H9 (cell line): Measurements from ENCODE around the gene PISD. TPM values are rescaled to one million over a fixed set of nuclear protein-coding genes. Genes with fewer than 3 reads are reported as not detected.

ENCODE experiments used
- DNase-seq: peaks from one replicate; pipeline ENCODE4 v3.0.0-alpha.2; 2017
- H2AFZ ChIP-seq: one replicate; pipeline ENCODE4 v1.6.1; 2013; ENCODE audit warnings: mild to moderate bottlenecking, low read length, control low read depth, moderate library complexity
- H2AK5ac ChIP-seq: 2 replicates; pipeline ENCODE4 v1.6.1; 2013; ENCODE audit warnings: low read length, control low read depth, mixed read lengths; ENCODE audit not compliant: insufficient read length
- H2BK120ac ChIP-seq: one replicate; pipeline ENCODE4 v1.6.1; 2013; ENCODE audit warnings: low read depth, mild to moderate bottlenecking, low read length, control low read depth, inconsistent platforms; ENCODE audit not compliant: poor library complexity, severe bottlenecking
- H2BK12ac ChIP-seq: 2 replicates; pipeline ENCODE4 v1.6.1; 2013; ENCODE audit warnings: low read length, control low read depth, mixed read lengths, low read depth; ENCODE audit not compliant: insufficient read length
- H2BK15ac ChIP-seq: 2 replicates; pipeline ENCODE4 v1.6.1; 2013; ENCODE audit warnings: low read depth, low read length, control low read depth
- H2BK20ac ChIP-seq: one replicate; pipeline ENCODE4 v1.6.1; 2013; ENCODE audit warnings: low read depth, mild to moderate bottlenecking, low read length, control low read depth, inconsistent platforms; ENCODE audit not compliant: poor library complexity, severe bottlenecking
- H2BK5ac ChIP-seq: 2 replicates; pipeline ENCODE4 v1.6.1; 2013; ENCODE audit warnings: low read length, control low read depth, mixed read lengths; ENCODE audit not compliant: insufficient read length
- H3K14ac ChIP-seq: 2 replicates; pipeline ENCODE4 v1.6.1; 2013; ENCODE audit warnings: low read length, control low read depth; ENCODE audit not compliant: insufficient read depth
- H3K18ac ChIP-seq: 2 replicates; pipeline ENCODE4 v1.6.1; 2013; ENCODE audit warnings: low read depth, mild to moderate bottlenecking, mixed read lengths, low read length, control low read depth; ENCODE audit not compliant: insufficient read length
- H3K23ac ChIP-seq: 2 replicates; pipeline ENCODE4 v1.6.1; 2013; ENCODE audit warnings: low read length, control low read depth, mixed read lengths, low read depth; ENCODE audit not compliant: insufficient read length
- H3K23me2 ChIP-seq: 2 replicates; pipeline ENCODE4 v1.6.1; 2013; ENCODE audit warnings: low read depth, mild to moderate bottlenecking, mixed read lengths, low read length, control low read depth; ENCODE audit not compliant: insufficient read length, poor library complexity, severe bottlenecking
- H3K27ac ChIP-seq: 2 replicates; pipeline ENCODE4 v1.5.1; 2013; ENCODE audit warnings: low read length, control low read depth, mixed read lengths, low read depth; ENCODE audit not compliant: insufficient read length
- H3K27me3 ChIP-seq: 2 replicates; pipeline ENCODE4 v1.6.1; 2013; ENCODE audit warnings: low read length, control low read depth, inconsistent platforms; ENCODE audit not compliant: insufficient read depth
- H3K4ac ChIP-seq: 2 replicates; pipeline ENCODE4 v1.6.1; 2013; ENCODE audit warnings: low read depth, mild to moderate bottlenecking, control low read depth, inconsistent platforms, low read length, moderate library complexity
- H3K4me1 ChIP-seq: 2 replicates; pipeline ENCODE4 v1.6.1; 2013; ENCODE audit warnings: low read length, control low read depth, inconsistent platforms; ENCODE audit not compliant: insufficient read depth
- H3K4me2 ChIP-seq: 2 replicates; pipeline ENCODE4 v1.6.1; 2013; ENCODE audit warnings: low read length, control low read depth, mixed read lengths; ENCODE audit not compliant: insufficient read length, insufficient read depth
- H3K56ac ChIP-seq: 2 replicates; pipeline ENCODE4 v1.6.1; 2013; ENCODE audit warnings: low read depth, mild to moderate bottlenecking, mixed read lengths, low read length, control low read depth; ENCODE audit not compliant: insufficient read length
- H3K79me1 ChIP-seq: 2 replicates; pipeline ENCODE4 v1.6.1; 2013; ENCODE audit warnings: low read depth, mild to moderate bottlenecking, moderate library complexity, low read length, control low read depth, inconsistent platforms; ENCODE audit not compliant: insufficient read depth, poor library complexity, severe bottlenecking
- H3K79me2 ChIP-seq: 2 replicates; pipeline ENCODE4 v1.6.1; 2013; ENCODE audit warnings: low read length, control low read depth, inconsistent platforms; ENCODE audit not compliant: insufficient read depth
- H3K9ac ChIP-seq: 2 replicates; pipeline ENCODE4 v1.6.1; 2013; ENCODE audit warnings: low read length, control low read depth, mixed read lengths; ENCODE audit not compliant: insufficient read length; ENCODE audit errors: extremely low read depth
- H3K9me3 ChIP-seq: one replicate; pipeline ENCODE4 v1.6.1; 2013; ENCODE audit warnings: low read depth, low read length, inconsistent platforms; ENCODE audit not compliant: control insufficient read depth
- H3T11ph ChIP-seq: one replicate; pipeline ENCODE4 v1.6.1; 2013; ENCODE audit warnings: mild to moderate bottlenecking, low read length, control low read depth, inconsistent platforms
- H4K20me1 ChIP-seq: one replicate; pipeline ENCODE4 v1.6.1; 2013; ENCODE audit not compliant: control insufficient read depth, insufficient read length, insufficient read depth
- H4K5ac ChIP-seq: 2 replicates; pipeline ENCODE4 v1.6.1; 2013; ENCODE audit warnings: low read depth, mild to moderate bottlenecking, mixed read lengths, low read length, control low read depth; ENCODE audit not compliant: insufficient read length
- H4K8ac ChIP-seq: replicated peaks from 2 replicates; pipeline ENCODE4 v1.6.1; 2013; ENCODE audit warnings: low read length, control low read depth, mixed read lengths, low read depth; ENCODE audit not compliant: insufficient read length
- H4K91ac ChIP-seq: 2 replicates; pipeline ENCODE4 v1.6.1; 2013; ENCODE audit warnings: low read depth, mild to moderate bottlenecking, moderate library complexity, mixed read lengths, low read length, control low read depth; ENCODE audit not compliant: insufficient read length
- H3K27ac Mint-ChIP-seq, 3 experiments: 2 replicates in 2 of 3; 3 replicates in 1 of 3; pipeline ENCODE4 v1.8.0; 2020 to 2021; ENCODE audit warnings: mixed read lengths in 3 of 3, mild to moderate bottlenecking in 1 of 3, moderate library complexity in 1 of 3
- H3K27me3 Mint-ChIP-seq: 2 replicates; pipeline ENCODE4 v1.8.0; 2021; ENCODE audit warnings: low read depth, mild to moderate bottlenecking, moderate library complexity, mixed read lengths
- H3K36me3 Mint-ChIP-seq, 3 experiments: 2 replicates in 2 of 3; 3 replicates in 1 of 3; pipeline ENCODE4 v1.8.0; 2020 to 2021; ENCODE audit warnings: low read depth in 3 of 3, mixed read lengths in 3 of 3; ENCODE audit not compliant: insufficient read depth in 1 of 3
- H3K4me1 Mint-ChIP-seq, 2 experiments: 2 replicates each; pipeline ENCODE4 v1.8.0; 2020; ENCODE audit warnings: mixed read lengths in 2 of 2
- H3K4me3 Mint-ChIP-seq, 2 experiments: 2 replicates in 1 of 2; 3 replicates in 1 of 2; pipeline ENCODE4 v1.8.0; 2020 to 2021; ENCODE audit warnings: mild to moderate bottlenecking in 2 of 2, mixed read lengths in 2 of 2, moderate library complexity in 1 of 2
- H3K9me3 Mint-ChIP-seq, 2 experiments: 2 replicates in 1 of 2; 3 replicates in 1 of 2; pipeline ENCODE4 v1.8.0; 2020; ENCODE audit warnings: mild to moderate bottlenecking in 2 of 2, mixed read lengths in 2 of 2, moderate library complexity in 1 of 2
- CTCF ChIP-seq: fragments of 200-600 bp; sonication (generic); conservative IDR thresholded peaks from 3 replicates; pipeline ENCODE4 v1.8.0; 2021; ENCODE audit warnings: antibody characterized with exemption, mild to moderate bottlenecking
- WGBS: extraction: QIAGEN DNeasy Blood & Tissue Kit; methylation state at CpG from one replicate; pipeline ENCODE4 v1.1.7; 2013; ENCODE audit warnings: missing lambda C conversion rate, low lambda C conversion rate, mixed read lengths; ENCODE audit not compliant: insufficient read length; ENCODE audit errors: extremely low coverage; 5-methylcytosine and 5-hydroxymethylcytosine counted together
- total RNA-seq: library from RNA; stranded (reverse); gene quantifications from 2 replicates; pipeline ENCODE4 v1.2.1, GENCODE V29; 2021

The PISD gene
- total RNA-seq, 1 experiment from 2014 or later: 62.0 TPM

DNA sequence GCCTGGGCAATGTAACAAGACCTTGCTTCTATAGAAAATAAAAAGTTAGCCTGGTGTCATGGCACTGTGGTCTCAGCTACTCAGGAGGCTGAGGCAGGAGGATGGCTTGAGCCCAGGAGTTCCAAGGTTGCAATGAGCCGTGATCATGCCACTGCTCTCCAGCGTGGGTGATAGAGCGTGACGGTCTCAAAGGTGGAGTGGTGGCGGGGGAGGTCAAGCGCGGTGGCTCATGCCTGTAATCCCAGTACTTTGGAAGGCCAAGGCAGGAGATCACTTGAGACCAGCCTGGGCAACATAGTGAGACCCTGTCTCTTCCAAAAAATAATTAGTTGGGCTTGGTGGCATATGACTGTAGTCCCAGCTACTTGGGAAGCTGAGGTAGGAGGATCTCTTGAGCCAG, 16.7 kb upstream of the PISD start:
- no peak overlapping the region for H2BK12ac ChIP-seq
- no peak for TF ChIP-seq CTCF
- no peak overlapping the region; a peak in 2 of 7 replicates for H3K27ac Mint-ChIP-seq
- H3K27ac ChIP-seq: no peak overlapping the region
- H3K79me1 ChIP-seq: no peaks in the 10 kb centered on the region
- H2BK20ac ChIP-seq: no peak overlapping the region
- H3K9ac ChIP-seq: no peak overlapping the region
- no peak overlapping the region for H3K56ac ChIP-seq
- H3K14ac ChIP-seq: no peak overlapping the region
- DNase-seq: no peak
- no peak overlapping the region for H2BK5ac ChIP-seq
- no peak overlapping the region for H2AFZ ChIP-seq
- H4K5ac ChIP-seq: no peak overlapping the region
- no peaks in the 10 kb centered on the region for H3K27me3 ChIP-seq
- no peak overlapping the region for H3K4me3 Mint-ChIP-seq
- no peaks in the 10 kb centered on the region for H3K23me2 ChIP-seq
- no peak overlapping the region for H4K8ac ChIP-seq
- peaks cover 0 to 4% of the 10 kb centered on the region in 2 experiments; a peak in 1 of 4 replicates for H3K4me1 Mint-ChIP-seq
- no peak overlapping the region for H3K4me2 ChIP-seq
- no peaks in the 10 kb centered on the region for H3K9me3 ChIP-seq
- H2BK120ac ChIP-seq: no peak overlapping the region
- no peaks in the 10 kb centered on the region; a peak in 1 of 5 replicates for H3K9me3 Mint-ChIP-seq
- no peak overlapping the region for H2BK15ac ChIP-seq
- no peak overlapping the region for H4K91ac ChIP-seq
- WGBS: no CpG with 5 or more reads among the region's 7 CpGs
- H3K27me3 Mint-ChIP-seq: peaks cover 11% of the 10 kb centered on the region
- no peak overlapping the region for H2AK5ac ChIP-seq
- H3K18ac ChIP-seq: no peak overlapping the region
- no peak overlapping the region for H3K23ac ChIP-seq
- H3K4ac ChIP-seq: no peak overlapping the region
- no peaks in the 10 kb centered on the region for H4K20me1 ChIP-seq
- no peaks in the 10 kb centered on the region for H3K4me1 ChIP-seq
- no peaks in the 10 kb centered on the region for H3K79me2 ChIP-seq
- no peak overlapping the region for H3T11ph ChIP-seq
- H3K36me3 Mint-ChIP-seq: peaks cover 0 to 13% (median 9%) of the 10 kb centered on the region in 3 experiments; a peak in 5 of 7 replicates
